GM23338 (cell line): ENCODE results near the gene CNPY1. TPM values are rescaled to one million over a fixed set of nuclear protein-coding genes. Genes with fewer than 3 reads are reported as not detected.

Experiments used
- ATAC-seq: fragments of 200-7000 bp; cut with Tn5 transposase; 3 replicates; pipeline ENCODE4 v1.9.1; 2020
- DNase-seq: peaks from one replicate; pipeline ENCODE4 v3.0.0-alpha.2; 2015; ENCODE audit warnings: low spot score
- H2AFZ ChIP-seq: fragments of 200-600 bp; sonication (generic); 2 replicates; pipeline ENCODE4 v1.8.0; 2016; ENCODE audit warnings: antibody characterized with exemption, mild to moderate bottlenecking, moderate library complexity
- H3F3A ChIP-seq: fragments of 200-600 bp; sonication (generic); replicated peaks from 2 replicates; pipeline ENCODE4 v1.8.0; 2017; ENCODE audit warnings: antibody characterized with exemption, mixed run types, low read depth
- H3K27ac ChIP-seq: fragments of 200-600 bp; sonication (generic); 2 replicates; pipeline ENCODE4 v1.6.1; 2016; ENCODE audit warnings: low read depth
- H3K27me3 ChIP-seq: fragments of 200-600 bp; sonication (generic); 2 replicates; pipeline ENCODE4 v1.8.0; 2016; ENCODE audit warnings: mild to moderate bottlenecking, mixed run types, moderate library complexity; ENCODE audit not compliant: insufficient read depth
- H3K36me3 ChIP-seq: fragments of 200-600 bp; sonication (generic); 2 replicates; pipeline ENCODE4 v1.8.0; 2016; ENCODE audit warnings: mild to moderate bottlenecking; ENCODE audit not compliant: insufficient read depth
- H3K4me1 ChIP-seq: fragments of 200-600 bp; sonication (generic); 2 replicates; pipeline ENCODE4 v1.8.0; 2016; ENCODE audit warnings: mild to moderate bottlenecking, moderate library complexity; ENCODE audit not compliant: insufficient read depth
- H3K4me2 ChIP-seq: fragments of 200-600 bp; sonication (generic); 2 replicates; pipeline ENCODE4 v1.7.1; 2017; ENCODE audit warnings: mixed run types
- H3K4me3 ChIP-seq: fragments of 200-600 bp; sonication (generic); 2 replicates; pipeline ENCODE4 v1.6.1; 2016; ENCODE audit warnings: mixed run types
- H3K79me2 ChIP-seq: fragments of 200-600 bp; sonication (generic); replicated peaks from 2 replicates; pipeline ENCODE4 v1.8.0; 2017; ENCODE audit warnings: mild to moderate bottlenecking; ENCODE audit not compliant: insufficient read depth
- H3K9me2 ChIP-seq: fragments of 200-600 bp; sonication (generic); 2 replicates; pipeline ENCODE4 v1.8.0; 2017; ENCODE audit not compliant: insufficient read depth
- H4K20me1 ChIP-seq: fragments of 200-600 bp; sonication (generic); replicated peaks from 2 replicates; pipeline ENCODE4 v1.8.0; 2017; ENCODE audit warnings: mild to moderate bottlenecking; ENCODE audit not compliant: insufficient read depth
- H3K27ac Mint-ChIP-seq: 2 replicates; pipeline ENCODE4 v1.8.0; 2020; ENCODE audit warnings: inconsistent platforms, mild to moderate bottlenecking, moderate library complexity, mixed read lengths
- H3K27me3 Mint-ChIP-seq: 3 replicates; pipeline ENCODE4 v1.8.0; 2022; ENCODE audit warnings: low read depth, mild to moderate bottlenecking, moderate library complexity, mixed read lengths, inconsistent platforms; ENCODE audit not compliant: insufficient read depth, poor library complexity
- H3K36me3 Mint-ChIP-seq: 3 replicates; pipeline ENCODE4 v1.8.0; 2021; ENCODE audit warnings: low read depth, mild to moderate bottlenecking, inconsistent platforms, moderate library complexity, mixed read lengths
- H3K4me1 Mint-ChIP-seq: 3 replicates; pipeline ENCODE4 v1.8.0; 2020; ENCODE audit warnings: mild to moderate bottlenecking, inconsistent platforms, mixed read lengths
- H3K4me3 Mint-ChIP-seq: 3 replicates; pipeline ENCODE4 v1.8.0; 2021; ENCODE audit warnings: moderate library complexity, mild to moderate bottlenecking, inconsistent platforms, mixed read lengths
- H3K9me3 Mint-ChIP-seq: 3 replicates; pipeline ENCODE4 v1.8.0; 2020; ENCODE audit warnings: moderate library complexity, mild to moderate bottlenecking, inconsistent platforms, mixed read lengths
- CREB1 ChIP-seq: fragments of 250-450 bp; sonication (Bioruptor Pico); IDR thresholded peaks from 2 replicates; pipeline ENCODE4 v1.5.0; 2020; ENCODE audit warnings: low read depth, mild to moderate bottlenecking, moderate library complexity
- CTCF ChIP-seq, 2 experiments: fragments of 200-600 bp in 1 of 2; sonication (generic) in 1 of 2; conservative IDR thresholded peaks; 2 replicates each; pipeline versions ENCODE4 v1.5.1 to v1.6.1; 2016 to 2017; ENCODE audit warnings: antibody characterized with exemption in 2 of 2, low read depth in 2 of 2, mild to moderate bottlenecking in 2 of 2, moderate library complexity in 1 of 2
- ETS1 ChIP-seq: IDR thresholded peaks from 2 replicates; pipeline ENCODE4 v1.6.1; 2016; ENCODE audit warnings: antibody characterized with exemption
- EZH2 ChIP-seq: fragments of 200-600 bp; sonication (generic); IDR thresholded peaks from one replicate; pipeline ENCODE4 v1.8.0; 2017; ENCODE audit warnings: antibody characterized with exemption, mild to moderate bottlenecking, low read depth; ENCODE audit not compliant: unreplicated experiment
- EZH2phosphoT487 ChIP-seq: fragments of 200-600 bp; sonication (generic); IDR thresholded peaks from one replicate; pipeline ENCODE4 v1.8.1; 2018; ENCODE audit warnings: antibody characterized with exemption; ENCODE audit not compliant: unreplicated experiment
- JUNB ChIP-seq: IDR thresholded peaks from one replicate; pipeline ENCODE4 v1.6.1; 2016; ENCODE audit warnings: antibody characterized with exemption; ENCODE audit not compliant: unreplicated experiment
- NANOG ChIP-seq: IDR thresholded peaks from 2 replicates; pipeline ENCODE4 v1.6.1; 2016; ENCODE audit warnings: antibody characterized with exemption, borderline replicate concordance
- POLR2AphosphoS5 ChIP-seq: IDR thresholded peaks from 2 replicates; pipeline ENCODE4 v1.6.1; 2016; ENCODE audit warnings: antibody characterized with exemption, low read depth
- REST ChIP-seq: IDR thresholded peaks from one replicate; pipeline ENCODE4 v1.6.1; 2018; ENCODE audit warnings: antibody characterized with exemption; ENCODE audit not compliant: unreplicated experiment
- STAT1 ChIP-seq: IDR thresholded peaks from one replicate; pipeline ENCODE4 v1.6.1; 2016; ENCODE audit warnings: antibody characterized with exemption; ENCODE audit not compliant: unreplicated experiment
- ZNF114 ChIP-seq: fragments of 250-450 bp; sonication (Bioruptor Pico); IDR thresholded peaks from 2 replicates; pipeline ENCODE4 v1.5.0; 2020; ENCODE audit warnings: mild to moderate bottlenecking, moderate library complexity
- ZNF331 ChIP-seq: fragments of 250-450 bp; sonication (Bioruptor Pico); IDR thresholded peaks from 2 replicates; pipeline ENCODE4 v1.5.0; 2020; ENCODE audit warnings: low read depth, mild to moderate bottlenecking, moderate library complexity
- polyA plus RNA-seq: library from polyadenylated mRNA; unstranded; fragments of >200 nt; fragmentation: Nextera tagmentation; extraction: Ambion mirVana; gene quantifications from 2 replicates; pipeline ENCODE4 v1.2.1, GENCODE V29; 2016
- total RNA-seq: library from RNA; depleted of rRNA; stranded (reverse); fragments of >200 nt; shearing (Covaris generic); gene quantifications from 2 replicates; pipeline ENCODE4 v1.2.3, GENCODE V29; 2014
- TF ChIP-seq, protein P1 (sequence below): fragments of 250-450 bp; sonication (Bioruptor Pico); IDR thresholded peaks from 2 replicates; pipeline ENCODE4 v1.5.0; 2020; ENCODE audit warnings: mild to moderate bottlenecking, moderate library complexity

CNPY1 gene
- total and polyA plus RNA-seq, 2 experiments from 2014 or later: not detected

DNA sequence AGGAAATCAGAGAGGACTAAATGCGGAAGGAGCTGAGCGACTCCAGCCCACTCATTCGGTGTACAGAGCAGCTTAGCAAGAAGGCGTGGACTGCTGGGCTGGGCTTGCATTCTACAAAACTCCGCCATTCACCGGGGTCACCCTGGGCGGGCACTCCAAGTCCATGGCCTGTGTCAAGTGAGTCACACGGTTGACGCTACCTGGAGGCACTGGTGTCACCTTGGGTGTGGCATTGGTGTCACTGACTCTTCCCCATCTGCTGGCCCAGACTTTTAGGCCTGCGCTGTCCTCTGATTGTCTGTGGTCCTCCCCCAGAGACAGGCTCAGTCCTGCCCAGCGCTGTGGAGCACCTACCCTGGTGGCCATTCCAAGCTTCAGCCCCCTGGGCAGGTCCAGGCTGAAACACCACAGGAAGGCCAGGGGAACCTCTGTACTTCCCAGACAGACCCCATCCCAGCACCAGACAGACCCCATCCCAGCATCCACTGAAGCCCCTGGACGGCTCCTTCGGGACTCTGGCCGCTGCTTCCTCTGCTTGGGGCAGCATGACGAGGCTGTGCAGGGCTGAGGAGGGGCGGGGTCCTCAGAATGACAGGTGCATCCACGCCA lies 30.6 kb upstream of the CNPY1 start (continued):
- TF ChIP-seq EZH2phosphoT487: no peak
- no peak for TF ChIP-seq NANOG
- TF ChIP-seq REST: no peak
- no peak for TF ChIP-seq POLR2AphosphoS5
- no peak for TF ChIP-seq ZNF331 (CRISPR knock-in tag)

DNA sequence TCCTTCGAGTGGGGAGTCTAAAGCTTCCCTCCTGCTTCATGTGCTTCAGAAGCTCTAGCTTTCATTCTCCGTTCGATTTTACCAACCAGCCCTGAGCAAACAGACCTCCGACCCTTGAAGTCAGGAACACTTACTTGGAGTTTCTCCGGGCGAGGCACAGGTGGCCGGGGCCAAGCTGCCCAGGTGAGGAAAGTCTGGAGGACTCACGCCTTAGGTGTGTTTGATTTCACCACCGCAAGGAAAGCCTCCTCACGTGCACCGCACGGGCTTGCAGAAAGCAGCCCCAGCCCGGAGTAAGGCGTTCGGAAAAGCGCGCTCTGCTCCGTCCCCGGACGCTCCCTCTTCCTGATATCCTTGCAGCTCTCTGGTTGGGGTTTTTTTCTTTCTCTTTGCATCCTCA lies 30.1 kb upstream of the CNPY1 start:
- H3K4me1 Mint-ChIP-seq: peaks cover 5% of the 10 kb centered on the region
- H3K27me3 ChIP-seq: no peaks in the 10 kb centered on the region
- peaks cover 2% of the 10 kb centered on the region for H3K27me3 Mint-ChIP-seq
- no peak for TF ChIP-seq CREB1
- no peak for TF ChIP-seq EZH2
- TF ChIP-seq STAT1: no peak
- TF ChIP-seq, protein P1, sequence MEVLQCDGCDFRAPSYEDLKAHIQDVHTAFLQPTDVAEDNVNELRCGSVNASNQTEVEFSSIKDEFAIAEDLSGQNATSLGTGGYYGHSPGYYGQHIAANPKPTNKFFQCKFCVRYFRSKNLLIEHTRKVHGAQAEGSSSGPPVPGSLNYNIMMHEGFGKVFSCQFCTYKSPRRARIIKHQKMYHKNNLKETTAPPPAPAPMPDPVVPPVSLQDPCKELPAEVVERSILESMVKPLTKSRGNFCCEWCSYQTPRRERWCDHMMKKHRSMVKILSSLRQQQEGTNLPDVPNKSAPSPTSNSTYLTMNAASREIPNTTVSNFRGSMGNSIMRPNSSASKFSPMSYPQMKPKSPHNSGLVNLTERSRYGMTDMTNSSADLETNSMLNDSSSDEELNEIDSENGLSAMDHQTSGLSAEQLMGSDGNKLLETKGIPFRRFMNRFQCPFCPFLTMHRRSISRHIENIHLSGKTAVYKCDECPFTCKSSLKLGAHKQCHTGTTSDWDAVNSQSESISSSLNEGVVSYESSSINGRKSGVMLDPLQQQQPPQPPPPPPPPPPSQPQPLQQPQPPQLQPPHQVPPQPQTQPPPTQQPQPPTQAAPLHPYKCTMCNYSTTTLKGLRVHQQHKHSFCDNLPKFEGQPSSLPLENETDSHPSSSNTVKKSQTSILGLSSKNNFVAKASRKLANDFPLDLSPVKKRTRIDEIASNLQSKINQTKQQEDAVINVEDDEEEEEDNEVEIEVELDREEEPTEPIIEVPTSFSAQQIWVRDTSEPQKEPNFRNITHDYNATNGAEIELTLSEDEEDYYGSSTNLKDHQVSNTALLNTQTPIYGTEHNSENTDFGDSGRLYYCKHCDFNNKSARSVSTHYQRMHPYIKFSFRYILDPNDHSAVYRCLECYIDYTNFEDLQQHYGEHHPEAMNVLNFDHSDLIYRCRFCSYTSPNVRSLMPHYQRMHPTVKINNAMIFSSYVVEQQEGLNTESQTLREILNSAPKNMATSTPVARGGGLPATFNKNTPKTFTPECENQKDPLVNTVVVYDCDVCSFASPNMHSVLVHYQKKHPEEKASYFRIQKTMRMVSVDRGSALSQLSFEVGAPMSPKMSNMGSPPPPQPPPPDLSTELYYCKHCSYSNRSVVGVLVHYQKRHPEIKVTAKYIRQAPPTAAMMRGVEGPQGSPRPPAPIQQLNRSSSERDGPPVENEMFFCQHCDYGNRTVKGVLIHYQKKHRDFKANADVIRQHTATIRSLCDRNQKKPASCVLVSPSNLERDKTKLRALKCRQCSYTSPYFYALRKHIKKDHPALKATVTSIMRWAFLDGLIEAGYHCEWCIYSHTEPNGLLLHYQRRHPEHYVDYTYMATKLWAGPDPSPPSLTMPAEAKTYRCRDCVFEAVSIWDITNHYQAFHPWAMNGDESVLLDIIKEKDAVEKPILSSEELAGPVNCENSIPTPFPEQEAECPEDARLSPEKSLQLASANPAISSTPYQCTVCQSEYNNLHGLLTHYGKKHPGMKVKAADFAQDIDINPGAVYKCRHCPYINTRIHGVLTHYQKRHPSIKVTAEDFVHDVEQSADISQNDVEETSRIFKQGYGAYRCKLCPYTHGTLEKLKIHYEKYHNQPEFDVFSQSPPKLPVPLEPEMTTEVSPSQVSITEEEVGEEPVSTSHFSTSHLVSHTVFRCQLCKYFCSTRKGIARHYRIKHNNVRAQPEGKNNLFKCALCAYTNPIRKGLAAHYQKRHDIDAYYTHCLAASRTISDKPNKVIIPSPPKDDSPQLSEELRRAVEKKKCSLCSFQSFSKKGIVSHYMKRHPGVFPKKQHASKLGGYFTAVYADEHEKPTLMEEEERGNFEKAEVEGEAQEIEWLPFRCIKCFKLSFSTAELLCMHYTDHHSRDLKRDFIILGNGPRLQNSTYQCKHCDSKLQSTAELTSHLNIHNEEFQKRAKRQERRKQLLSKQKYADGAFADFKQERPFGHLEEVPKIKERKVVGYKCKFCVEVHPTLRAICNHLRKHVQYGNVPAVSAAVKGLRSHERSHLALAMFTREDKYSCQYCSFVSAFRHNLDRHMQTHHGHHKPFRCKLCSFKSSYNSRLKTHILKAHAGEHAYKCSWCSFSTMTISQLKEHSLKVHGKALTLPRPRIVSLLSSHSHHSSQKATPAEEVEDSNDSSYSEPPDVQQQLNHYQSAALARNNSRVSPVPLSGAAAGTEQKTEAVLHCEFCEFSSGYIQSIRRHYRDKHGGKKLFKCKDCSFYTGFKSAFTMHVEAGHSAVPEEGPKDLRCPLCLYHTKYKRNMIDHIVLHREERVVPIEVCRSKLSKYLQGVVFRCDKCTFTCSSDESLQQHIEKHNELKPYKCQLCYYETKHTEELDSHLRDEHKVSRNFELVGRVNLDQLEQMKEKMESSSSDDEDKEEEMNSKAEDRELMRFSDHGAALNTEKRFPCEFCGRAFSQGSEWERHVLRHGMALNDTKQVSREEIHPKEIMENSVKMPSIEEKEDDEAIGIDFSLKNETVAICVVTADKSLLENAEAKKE (CRISPR knock-in tag): no peak
- no peak for TF ChIP-seq POLR2AphosphoS5
- no peak for TF ChIP-seq ZNF331 (CRISPR knock-in tag)
- TF ChIP-seq EZH2phosphoT487: no peak
- no peak for TF ChIP-seq ETS1
- TF ChIP-seq ZNF114 (CRISPR knock-in tag): no peak
- TF ChIP-seq JUNB: no peak
- no peak for TF ChIP-seq CTCF (conservative IDR thresholded peaks at IDR 0.05; ENCODE audit: low read depth in 2 of 2)

More for the DNA sequence above, 30.1 kb upstream of the CNPY1 start:
- DNase-seq (no peak), ATAC-seq (no peak)
- Mint-ChIP-seq H3K27ac (no peak overlapping the region), H3K36me3 (no peaks in the 10 kb centered on the region), H3K4me3 (no peak overlapping the region), H3K9me3 (no peaks in the 10 kb centered on the region)
- Histone ChIP-seq H3K36me3 (no peaks in the 10 kb centered on the region), H3K9me2 (no peaks in the 10 kb centered on the region), H3K79me2 (no peaks in the 10 kb centered on the region), H3K4me1 (no peaks in the 10 kb centered on the region), H3F3A (no peaks in the 10 kb centered on the region), H3K4me2 (no peak overlapping the region), H3K27ac (no peak overlapping the region), H4K20me1 (no peaks in the 10 kb centered on the region), H2AFZ (no peak overlapping the region), H3K4me3 (no peak overlapping the region)
